Type B pancreatic cell (in vitro differentiated cells): ENCODE measurements around the gene OSBPL5. TPM values are rescaled to one million over a fixed set of nuclear protein-coding genes. Genes with fewer than 3 reads are reported as not detected.
A peak's percentile ranks its signal among the peaks of the same experiment; 100 is the strongest.

ENCODE experiments used
- DNase-seq: peaks from one replicate; pipeline ENCODE4 v3.0.0; 2021; ENCODE audit warnings: mixed read lengths; ENCODE audit not compliant: unreplicated experiment; ENCODE audit errors: extremely low spot score
- H3K27ac Mint-ChIP-seq: 2 replicates; pipeline ENCODE4 v1.8.0; 2021; ENCODE audit warnings: mild to moderate bottlenecking, mixed read lengths
- H3K27me3 Mint-ChIP-seq: 2 replicates; pipeline ENCODE4 v1.8.0; 2021; ENCODE audit warnings: mixed read lengths
- H3K36me3 Mint-ChIP-seq: 2 replicates; pipeline ENCODE4 v1.8.0; 2021; ENCODE audit warnings: mixed read lengths
- H3K4me1 Mint-ChIP-seq: one replicate; pipeline ENCODE4 v1.8.0; 2021; ENCODE audit warnings: mixed read lengths; ENCODE audit not compliant: unreplicated experiment
- H3K4me3 Mint-ChIP-seq: 2 replicates; pipeline ENCODE4 v1.8.0; 2021; ENCODE audit warnings: mild to moderate bottlenecking, mixed read lengths
- H3K9me3 Mint-ChIP-seq: 2 replicates; pipeline ENCODE4 v1.8.0; 2021; ENCODE audit warnings: mixed read lengths
- total RNA-seq: library from RNA; stranded (reverse); gene quantifications from 2 replicates; pipeline ENCODE4 v1.2.1, GENCODE V29; 2021; ENCODE audit warnings: low replicate concordance
- TF ChIP-seq, protein P1 (sequence below): fragments of 200-600 bp; sonication (generic); conservative IDR thresholded peaks from 2 replicates; pipeline ENCODE4 v1.5.0; 2021; ENCODE audit warnings: antibody characterized with exemption, mild to moderate bottlenecking

OSBPL5 gene
- total RNA-seq, 1 donor from 2014 or later, result 33.1 TPM

DNA sequence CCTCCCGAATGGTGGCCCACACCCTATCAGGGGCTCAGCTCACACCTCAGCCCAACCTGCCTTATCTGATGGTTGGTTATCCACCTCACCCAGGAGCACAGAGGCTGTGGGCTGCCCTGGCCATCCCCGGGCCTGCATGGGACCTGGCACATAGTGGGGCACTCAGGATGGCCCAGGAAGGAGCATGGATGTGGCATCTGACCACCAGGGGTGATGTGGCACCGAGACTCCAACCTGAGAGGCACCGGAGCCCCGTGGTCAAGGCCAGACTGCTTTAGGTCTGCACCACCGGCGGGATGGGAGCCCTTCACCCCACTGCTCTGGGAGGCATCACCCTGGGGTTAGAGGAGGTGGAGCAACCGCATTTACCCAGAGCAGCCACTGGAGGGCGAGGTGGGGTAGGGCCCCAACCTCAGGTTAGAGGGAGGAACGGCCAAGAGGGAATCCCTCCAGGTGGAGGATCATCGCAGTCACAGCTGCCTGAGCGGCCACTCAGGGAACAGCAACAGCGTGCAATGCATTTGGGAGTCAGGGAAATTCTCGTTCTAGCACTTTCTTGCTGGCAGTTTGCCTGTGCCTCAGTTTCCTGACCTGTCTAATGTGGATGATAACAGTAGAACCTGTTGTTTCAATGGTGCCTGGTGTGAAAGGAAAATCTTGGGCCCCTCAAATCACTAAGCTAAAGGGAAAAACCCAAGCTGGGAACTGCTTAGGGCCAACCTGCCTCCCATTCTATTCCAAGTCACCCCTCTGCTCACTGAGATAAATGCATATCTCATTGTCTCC lies 55.0 kb downstream of the OSBPL5 start:
- no peak overlapping the region for H3K27ac Mint-ChIP-seq
- H3K4me1 Mint-ChIP-seq, result no peaks in the 10 kb centered on the region
- DNase-seq, result no peak
- no peak overlapping the region for H3K4me3 Mint-ChIP-seq
- peaks cover 31% of the 10 kb centered on the region for H3K36me3 Mint-ChIP-seq
- H3K9me3 Mint-ChIP-seq, result peaks cover 11% of the 10 kb centered on the region
- no peaks in the 10 kb centered on the region for H3K27me3 Mint-ChIP-seq
- TF ChIP-seq, protein P1, sequence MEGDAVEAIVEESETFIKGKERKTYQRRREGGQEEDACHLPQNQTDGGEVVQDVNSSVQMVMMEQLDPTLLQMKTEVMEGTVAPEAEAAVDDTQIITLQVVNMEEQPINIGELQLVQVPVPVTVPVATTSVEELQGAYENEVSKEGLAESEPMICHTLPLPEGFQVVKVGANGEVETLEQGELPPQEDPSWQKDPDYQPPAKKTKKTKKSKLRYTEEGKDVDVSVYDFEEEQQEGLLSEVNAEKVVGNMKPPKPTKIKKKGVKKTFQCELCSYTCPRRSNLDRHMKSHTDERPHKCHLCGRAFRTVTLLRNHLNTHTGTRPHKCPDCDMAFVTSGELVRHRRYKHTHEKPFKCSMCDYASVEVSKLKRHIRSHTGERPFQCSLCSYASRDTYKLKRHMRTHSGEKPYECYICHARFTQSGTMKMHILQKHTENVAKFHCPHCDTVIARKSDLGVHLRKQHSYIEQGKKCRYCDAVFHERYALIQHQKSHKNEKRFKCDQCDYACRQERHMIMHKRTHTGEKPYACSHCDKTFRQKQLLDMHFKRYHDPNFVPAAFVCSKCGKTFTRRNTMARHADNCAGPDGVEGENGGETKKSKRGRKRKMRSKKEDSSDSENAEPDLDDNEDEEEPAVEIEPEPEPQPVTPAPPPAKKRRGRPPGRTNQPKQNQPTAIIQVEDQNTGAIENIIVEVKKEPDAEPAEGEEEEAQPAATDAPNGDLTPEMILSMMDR, result peak; percentile 62

- Mint-ChIP-seq H3K4me3 (no peak overlapping the region), H3K36me3 (peaks cover 27% of the 10 kb centered on the region), H3K27me3 (no peaks in the 10 kb centered on the region), H3K4me1 (no peaks in the 10 kb centered on the region), H3K27ac (no peak overlapping the region), H3K9me3 (peaks cover 8% of the 10 kb centered on the region)
- no peak for DNase-seq
- TF ChIP-seq, protein P1, result no peak
Observed at GRCh38 chr11:3109434-3109833, 55.7 kb downstream of the OSBPL5 start.

- Mint-ChIP-seq H3K4me1 (no peaks in the 10 kb centered on the region), H3K27ac (no peak overlapping the region), H3K27me3 (no peaks in the 10 kb centered on the region), H3K9me3 (peaks cover 8% of the 10 kb centered on the region), H3K4me3 (no peak overlapping the region), H3K36me3 (peaks cover 18% of the 10 kb centered on the region)
- peak; percentile 59 for DNase-seq
- TF ChIP-seq, protein P1, result no peak
Observed at GRCh38 chr11:3108183-3108721, 56.9 kb downstream of the OSBPL5 start.

DNA sequence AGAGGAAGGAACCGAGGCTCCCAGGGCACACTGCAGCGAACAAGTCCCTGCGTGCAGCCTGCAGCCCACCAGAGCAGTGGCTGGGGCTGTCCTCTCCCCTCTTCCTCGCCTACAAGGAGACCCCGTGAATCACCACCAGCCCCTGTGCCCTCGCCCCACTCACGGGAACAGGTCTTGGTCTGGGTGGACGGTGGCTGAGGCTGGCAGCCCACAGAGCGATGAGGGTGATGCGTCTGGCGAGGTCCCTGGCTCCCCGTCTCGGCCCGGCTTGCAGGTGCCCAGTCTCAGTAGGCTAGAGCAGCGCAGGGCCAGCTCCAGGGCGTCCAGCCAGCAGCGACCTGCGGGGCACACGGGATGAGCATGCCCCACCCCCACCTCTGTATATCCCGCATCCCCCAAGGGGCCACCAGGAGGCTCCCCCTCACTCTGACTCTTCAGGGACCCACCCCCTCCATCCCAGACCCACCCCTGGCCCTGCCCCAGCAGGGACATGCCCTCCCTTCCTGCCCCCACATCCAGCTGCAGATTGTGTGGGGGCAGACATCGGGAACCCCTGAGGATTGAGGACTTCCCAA lies 57.4 kb downstream of the OSBPL5 start:
- Mint-ChIP-seq H3K9me3 (peaks cover 7% of the 10 kb centered on the region), H3K27me3 (no peaks in the 10 kb centered on the region), H3K4me1 (no peaks in the 10 kb centered on the region), H3K27ac (no peak overlapping the region), H3K36me3 (peaks cover 17% of the 10 kb centered on the region), H3K4me3 (no peak overlapping the region)
- TF ChIP-seq, protein P1, result no peak
- peak; percentile 64 for DNase-seq

DNA sequence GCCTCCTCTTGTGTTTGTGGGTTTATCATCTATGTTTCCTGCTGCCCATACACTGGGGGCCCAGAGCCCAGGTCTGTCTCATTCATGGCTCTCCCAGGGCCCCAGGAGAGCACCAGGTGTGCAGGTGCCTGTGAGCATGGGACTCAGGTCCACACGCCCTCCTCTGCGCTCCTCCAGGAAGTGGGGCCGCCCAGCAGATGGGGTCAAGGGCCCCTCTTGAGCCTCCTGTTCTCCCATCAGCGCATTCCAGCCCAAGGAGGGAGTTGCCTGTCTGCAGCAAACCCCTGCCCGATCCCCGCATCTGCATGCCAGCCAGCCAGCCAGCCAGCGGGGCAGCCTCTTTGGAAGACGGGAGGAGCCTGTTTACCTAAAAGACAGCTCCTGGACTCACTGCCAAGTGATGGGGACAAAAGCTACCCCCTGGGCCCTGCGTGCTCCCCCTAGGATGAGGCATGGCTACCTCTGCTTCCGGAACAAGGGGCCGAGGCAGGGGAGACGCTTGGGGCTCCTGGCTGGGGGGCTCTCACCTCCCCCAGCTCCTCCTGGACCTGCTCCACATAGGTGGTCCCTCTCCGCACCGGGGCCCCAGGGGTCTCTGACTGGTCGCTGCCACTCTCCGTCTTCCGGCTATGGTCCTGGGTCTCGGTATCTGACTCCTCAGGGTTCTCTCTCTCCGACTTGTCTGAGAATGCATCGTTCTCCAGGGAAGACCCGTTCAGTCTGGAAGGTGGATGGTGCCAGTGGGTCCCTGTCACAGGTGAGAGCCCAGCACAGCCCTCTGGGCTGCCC lies 58.2 kb downstream of the OSBPL5 start:
- Mint-ChIP-seq H3K36me3 (peaks cover 9% of the 10 kb centered on the region), H3K9me3 (no peaks in the 10 kb centered on the region), H3K4me3 (no peak overlapping the region), H3K27ac (no peak overlapping the region), H3K27me3 (no peaks in the 10 kb centered on the region), H3K4me1 (no peaks in the 10 kb centered on the region)
- DNase-seq, result peak; percentile 67
- TF ChIP-seq, protein P1, result no peak
